ENCODE data around the gene SMC4. TPM values are rescaled to one million over a fixed set of nuclear protein-coding genes. Genes with fewer than 3 reads are reported as not detected.

SMC4 gene
- total RNA-seq, 1 donor from 2014 or later, result 5.0 TPM

- no peak for TF ChIP-seq CTCF (IDR thresholded peaks at IDR 0.05)
- intact Hi-C loops (cut with DNase I), result no loop called here
- no peak for DNase-seq (ENCODE audit: low spot score in 2 of 2)
- no peak overlapping the region for H3K4me3 ChIP-seq
- no peaks in the 10 kb centered on the region for H3K27me3 ChIP-seq
- H3K4me1 ChIP-seq, result no peaks in the 10 kb centered on the region
- no peak overlapping the region for H3K27ac ChIP-seq
- no peaks in the 10 kb centered on the region for H3K9me3 ChIP-seq
- H3K36me3 ChIP-seq, result no peaks in the 10 kb centered on the region
These were observed 41.2 kb downstream of the SMC4 start for GRCh38 chr3:160440687-160441086.

- H3K27me3 ChIP-seq, result no peaks in the 10 kb centered on the region
- no peak overlapping the region for H3K4me3 ChIP-seq
- no peak overlapping the region for H3K27ac ChIP-seq
- H3K36me3 ChIP-seq, result no peaks in the 10 kb centered on the region
- no peaks in the 10 kb centered on the region for H3K4me1 ChIP-seq
- TF ChIP-seq CTCF (IDR thresholded peaks at IDR 0.05), result no peak
- intact Hi-C loops (cut with DNase I), result no loop called here
- DNase-seq (ENCODE audit: low spot score in 2 of 2), result no peak
- no peaks in the 10 kb centered on the region for H3K9me3 ChIP-seq
These were observed 45.0 kb downstream of the SMC4 start for GRCh38 chr3:160444411-160444810.

GRCh38 chr3:160445854-160446253 lies 46.4 kb downstream of the SMC4 start:
- H3K4me3 ChIP-seq, result no peak overlapping the region
- no peaks in the 10 kb centered on the region for H3K9me3 ChIP-seq
- intact Hi-C loops (cut with DNase I), result no loop called here
- no peak overlapping the region for H3K27ac ChIP-seq
- no peaks in the 10 kb centered on the region for H3K27me3 ChIP-seq
- DNase-seq (ENCODE audit: low spot score in 2 of 2), result no peak
- H3K4me1 ChIP-seq, result peaks cover 3 to 5% of the 10 kb centered on the region in 2 donors
- H3K36me3 ChIP-seq, result no peaks in the 10 kb centered on the region
- TF ChIP-seq CTCF (IDR thresholded peaks at IDR 0.05), result no peak

- H3K9me3 ChIP-seq, result no peaks in the 10 kb centered on the region
- no peak for TF ChIP-seq CTCF (IDR thresholded peaks at IDR 0.05)
- H3K27ac ChIP-seq, result no peak overlapping the region
- H3K4me1 ChIP-seq, result peaks cover 3 to 5% of the 10 kb centered on the region in 2 donors
- intact Hi-C loops (cut with DNase I), result no loop called here
- H3K27me3 ChIP-seq, result no peaks in the 10 kb centered on the region
- no peak for DNase-seq (ENCODE audit: low spot score in 2 of 2)
- H3K36me3 ChIP-seq, result no peaks in the 10 kb centered on the region
- H3K4me3 ChIP-seq, result no peak overlapping the region
These were observed 47.1 kb downstream of the SMC4 start for GRCh38 chr3:160446522-160447056.

GRCh38 chr3:160447544-160447943 lies 48.1 kb downstream of the SMC4 start:
- no peak for DNase-seq (ENCODE audit: low spot score in 2 of 2)
- H3K36me3 ChIP-seq, result no peaks in the 10 kb centered on the region
- no peaks in the 10 kb centered on the region for H3K27me3 ChIP-seq
- H3K4me3 ChIP-seq, result peak overlapping the region in 1 of 2 donors; percentile 68
- TF ChIP-seq CTCF (IDR thresholded peaks at IDR 0.05), result no peak
- intact Hi-C loops (cut with DNase I), result no loop called here
- H3K9me3 ChIP-seq, result no peaks in the 10 kb centered on the region
- no peak overlapping the region for H3K27ac ChIP-seq
- peaks cover 3 to 5% of the 10 kb centered on the region in 2 donors for H3K4me1 ChIP-seq
